ACC112 (cell line): ENCODE results near the gene VSIG8.

Experiments
- H2AFZ ChIP-seq: fragments of 200-600 bp; sonication (generic); one replicate; pipeline ENCODE4 v1.6.0; 2017; ENCODE audit warnings: antibody characterized with exemption, low read length; ENCODE audit not compliant: unreplicated experiment
- H3K27ac ChIP-seq: fragments of 200-600 bp; sonication (generic); 2 replicates; pipeline ENCODE4 v1.5.1; 2014; ENCODE audit warnings: low read depth, mild to moderate bottlenecking, antibody characterized with exemption, low read length, moderate library complexity
- H3K27me3 ChIP-seq: fragments of 200-600 bp; sonication (generic); 2 replicates; pipeline ENCODE4 v1.6.1; 2014; ENCODE audit warnings: mild to moderate bottlenecking, antibody characterized with exemption, low read length, moderate library complexity, mixed read lengths; ENCODE audit not compliant: insufficient read depth
- H3K36me3 ChIP-seq: fragments of 200-600 bp; sonication (generic); 2 replicates; pipeline ENCODE4 v1.6.1; 2016; ENCODE audit warnings: mild to moderate bottlenecking, antibody characterized with exemption, low read length, moderate library complexity, mixed read lengths; ENCODE audit not compliant: insufficient read depth
- H3K4me1 ChIP-seq: fragments of 200-600 bp; sonication (generic); one replicate; pipeline ENCODE4 v1.6.1; 2016; ENCODE audit warnings: low read length, mixed read lengths; ENCODE audit not compliant: insufficient read depth, unreplicated experiment, control insufficient read depth
- H3K4me3 ChIP-seq: fragments of 200-600 bp; sonication (generic); 2 replicates; pipeline ENCODE4 v1.5.1; 2014; ENCODE audit warnings: mild to moderate bottlenecking, low read depth, low read length
- H3K79me2 ChIP-seq: fragments of 200-600 bp; sonication (generic); one replicate; pipeline ENCODE4 v1.6.0; 2016; ENCODE audit warnings: low read length; ENCODE audit not compliant: control insufficient read depth, unreplicated experiment, insufficient read depth

VSIG8 gene

DNA sequence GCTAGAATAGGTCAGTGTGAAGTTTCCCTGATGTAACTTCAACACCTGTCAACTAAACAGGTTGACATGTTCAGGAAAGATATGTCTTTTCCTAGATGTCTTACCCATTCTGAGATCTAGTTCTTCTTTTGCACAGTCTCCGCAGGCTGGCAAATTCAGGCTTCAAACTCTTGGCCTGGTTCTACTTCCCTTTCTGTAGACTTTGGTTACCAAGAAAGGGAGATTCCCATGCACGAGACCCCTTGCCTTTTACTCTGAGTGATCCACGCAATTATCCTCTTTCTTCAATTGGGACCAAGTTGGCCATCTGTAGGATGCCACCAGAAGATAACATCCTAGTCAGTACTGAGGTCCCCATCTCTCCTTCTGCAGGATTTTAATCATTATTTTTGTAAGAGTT, 35.5 kb upstream of the VSIG8 start:
- H3K79me2 ChIP-seq, result no peaks in the 10 kb centered on the region
- no peaks in the 10 kb centered on the region for H3K36me3 ChIP-seq
- H3K4me1 ChIP-seq, result peaks cover 10% of the 10 kb centered on the region
- H3K4me3 ChIP-seq, result no peak overlapping the region
- no peaks in the 10 kb centered on the region for H3K27me3 ChIP-seq
- H2AFZ ChIP-seq, result no peak overlapping the region
- no peak overlapping the region for H3K27ac ChIP-seq

DNA sequence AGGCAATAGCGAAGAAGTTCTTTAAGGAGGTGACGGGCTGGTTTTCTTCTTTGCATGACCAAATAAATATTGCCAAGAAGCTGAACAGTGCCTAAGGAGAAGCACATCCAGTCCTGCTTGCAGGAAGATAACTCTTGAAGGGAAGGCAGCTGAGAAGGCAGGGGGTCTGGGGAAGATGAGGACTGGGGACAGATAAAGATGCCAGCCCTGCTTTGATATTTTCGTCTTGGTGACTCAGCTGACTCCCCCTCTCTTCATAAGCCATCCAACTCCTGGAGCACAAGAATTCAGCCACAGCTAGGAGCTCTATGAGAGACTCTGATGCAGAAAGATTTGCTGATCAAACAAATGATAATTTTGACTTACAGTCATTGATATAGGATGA, 34.1 kb upstream of the VSIG8 start:
- Histone ChIP-seq H3K4me3 (no peak overlapping the region), H3K36me3 (no peaks in the 10 kb centered on the region), H2AFZ (no peak overlapping the region), H3K27me3 (no peaks in the 10 kb centered on the region), H3K4me1 (peaks cover 10% of the 10 kb centered on the region), H3K79me2 (no peaks in the 10 kb centered on the region), H3K27ac (no peak overlapping the region)

DNA sequence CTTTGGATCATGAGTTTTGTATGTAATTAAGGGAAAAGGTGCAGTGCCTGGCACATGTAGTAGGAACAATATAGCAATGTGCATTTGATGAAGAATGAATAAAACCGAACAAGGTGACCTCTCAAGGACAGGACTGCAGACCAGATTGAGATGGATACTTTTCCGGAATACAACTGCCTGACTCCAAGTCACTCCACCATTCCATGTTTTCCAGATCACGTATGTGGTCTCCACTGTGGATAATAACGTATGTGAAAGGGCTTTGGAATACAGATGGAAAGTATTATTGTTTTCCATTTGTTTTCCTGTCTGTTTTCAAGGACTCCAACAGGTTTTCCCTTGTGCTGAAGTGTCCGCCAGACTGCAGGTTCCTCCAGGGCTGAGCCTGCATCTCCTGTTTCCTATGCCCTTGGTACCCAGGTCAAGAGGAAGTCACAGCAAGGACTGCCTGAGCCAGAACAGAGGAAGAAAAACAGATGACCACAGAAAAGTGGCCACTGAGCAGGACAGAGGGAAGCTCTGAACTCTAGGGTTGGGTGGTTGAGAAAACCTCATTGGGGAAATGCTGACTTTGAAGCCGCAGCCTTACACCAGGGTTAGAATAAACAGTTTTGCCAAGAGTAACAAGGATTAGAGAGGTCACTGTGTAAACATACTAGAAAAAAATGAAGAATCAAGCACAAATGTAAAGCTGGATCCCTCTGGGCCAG, 33.5 kb upstream of the VSIG8 start:
- no peak overlapping the region for H3K27ac ChIP-seq
- H3K4me1 ChIP-seq, result peaks cover 15% of the 10 kb centered on the region
- no peaks in the 10 kb centered on the region for H3K27me3 ChIP-seq
- no peak overlapping the region for H3K4me3 ChIP-seq
- no peak overlapping the region for H2AFZ ChIP-seq
- no peaks in the 10 kb centered on the region for H3K36me3 ChIP-seq
- no peaks in the 10 kb centered on the region for H3K79me2 ChIP-seq

DNA sequence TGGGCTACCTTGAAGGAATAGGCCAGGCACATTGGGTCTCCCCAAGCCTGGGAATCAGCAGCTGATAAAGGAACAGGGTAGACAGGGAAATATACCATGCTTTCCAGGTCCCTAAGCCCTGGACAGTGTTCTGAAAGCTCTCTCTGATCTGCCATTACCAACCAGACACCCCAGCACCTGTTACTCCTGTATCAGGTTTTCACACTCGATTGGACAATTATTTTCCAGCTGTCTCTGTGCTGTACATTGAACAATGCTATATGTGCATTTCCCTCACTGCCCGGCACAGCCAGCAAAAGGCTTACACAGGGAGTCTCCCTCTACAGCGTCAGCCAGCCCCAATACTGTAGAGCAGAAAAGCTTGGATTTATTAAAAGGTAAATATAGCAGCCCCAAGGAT, 32.8 kb upstream of the VSIG8 start:
- H3K27me3 ChIP-seq, result no peaks in the 10 kb centered on the region
- no peak overlapping the region for H2AFZ ChIP-seq
- H3K79me2 ChIP-seq, result no peaks in the 10 kb centered on the region
- H3K4me3 ChIP-seq, result no peak overlapping the region
- peaks cover 14% of the 10 kb centered on the region for H3K4me1 ChIP-seq
- no peak overlapping the region for H3K27ac ChIP-seq
- no peaks in the 10 kb centered on the region for H3K36me3 ChIP-seq

DNA sequence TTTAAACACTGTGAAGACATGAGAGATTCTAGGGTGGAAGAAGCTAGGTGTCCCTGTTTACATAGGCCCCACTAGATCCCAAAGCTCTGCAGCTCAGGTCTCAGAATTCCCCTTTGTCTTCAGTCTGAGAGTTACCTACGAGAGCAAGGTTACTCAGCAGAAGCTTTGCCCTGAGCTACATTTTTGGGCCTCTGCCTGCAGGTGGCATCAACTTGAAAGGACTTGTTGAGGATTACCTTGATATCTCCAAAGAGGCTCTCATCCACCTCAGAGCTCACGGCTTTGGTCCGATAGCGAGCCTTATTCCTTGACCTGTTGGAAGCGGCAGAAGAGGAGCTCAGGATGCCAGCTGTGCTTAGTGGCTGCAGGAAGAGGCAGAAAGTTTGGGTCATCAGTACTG, 30.5 kb upstream of the VSIG8 start:
- Histone ChIP-seq H3K79me2 (no peaks in the 10 kb centered on the region), H3K27ac (no peak overlapping the region), H3K27me3 (no peaks in the 10 kb centered on the region), H3K4me1 (peaks cover 26% of the 10 kb centered on the region), H2AFZ (no peak overlapping the region), H3K4me3 (no peak overlapping the region), H3K36me3 (no peaks in the 10 kb centered on the region)

DNA sequence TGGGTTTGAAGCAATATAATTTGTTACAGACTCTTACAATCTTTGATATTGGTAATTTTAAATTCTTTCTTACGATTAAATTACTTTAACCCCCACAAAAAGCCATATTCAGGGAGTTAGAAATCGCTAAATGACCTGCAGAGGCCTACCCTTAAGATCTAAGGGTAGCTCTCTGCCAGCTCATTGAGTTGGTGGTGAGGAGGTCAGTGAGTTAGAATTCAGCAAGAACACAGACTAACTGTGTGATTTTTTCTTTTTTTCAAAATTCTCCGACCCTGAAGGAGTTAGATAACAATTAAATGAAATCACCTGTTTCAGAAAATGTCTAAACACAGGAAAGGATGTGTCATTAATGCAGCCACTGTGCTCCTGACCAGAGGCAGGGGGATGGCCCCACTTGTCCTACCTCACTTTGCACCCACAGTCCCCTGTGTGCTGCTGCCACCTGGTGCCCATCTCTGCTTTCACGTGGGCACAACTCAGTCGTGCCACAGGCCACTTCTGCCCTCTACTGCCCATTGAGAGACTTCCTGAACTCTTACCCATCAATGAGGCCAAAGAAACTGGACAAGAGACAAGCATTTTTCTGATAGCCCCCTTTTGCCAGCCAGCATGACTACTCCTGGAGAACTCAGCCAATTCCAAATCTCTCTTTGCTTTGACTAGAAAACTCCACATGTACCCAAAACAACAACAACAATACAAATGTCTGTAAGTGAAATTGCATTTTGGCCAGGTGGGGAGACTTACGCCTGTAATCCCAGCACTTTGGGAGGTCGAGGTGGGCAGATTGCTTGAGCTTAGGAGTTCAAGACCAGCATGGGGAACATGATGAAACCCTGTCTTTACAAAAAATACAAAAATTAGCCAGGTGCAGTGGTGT, 29.1 kb upstream of the VSIG8 start:
- H3K4me1 ChIP-seq, result peaks cover 26% of the 10 kb centered on the region
- no peaks in the 10 kb centered on the region for H3K27me3 ChIP-seq
- H3K27ac ChIP-seq, result peak overlapping the region; percentile 76
- no peak overlapping the region for H3K4me3 ChIP-seq
- no peaks in the 10 kb centered on the region for H3K79me2 ChIP-seq
- H3K36me3 ChIP-seq, result no peaks in the 10 kb centered on the region
- peak overlapping the region; percentile 56 for H2AFZ ChIP-seq

DNA sequence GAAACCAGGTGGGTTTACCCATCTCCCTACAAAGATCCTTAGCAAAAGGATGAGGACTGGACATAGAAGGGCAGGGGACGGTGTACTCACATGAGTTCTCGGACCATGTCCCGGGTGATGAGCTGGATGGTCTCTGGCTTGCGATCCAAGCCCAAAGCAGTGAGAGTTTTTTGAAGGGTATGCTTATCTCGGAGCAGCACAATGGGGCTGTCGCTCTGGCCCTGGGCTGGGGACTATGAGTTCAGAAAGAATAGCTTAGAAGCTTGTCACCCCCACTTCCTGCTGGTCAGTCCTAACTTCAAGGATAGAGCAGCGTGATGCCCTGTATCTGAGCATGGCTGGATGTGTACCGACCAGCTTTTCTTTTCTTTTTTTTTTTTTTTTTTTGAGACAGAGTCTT, 27.9 kb upstream of the VSIG8 start:
- Histone ChIP-seq H3K36me3 (no peaks in the 10 kb centered on the region), H3K4me3 (peak overlapping the region; percentile 42), H3K79me2 (no peaks in the 10 kb centered on the region), H3K27me3 (no peaks in the 10 kb centered on the region), H2AFZ (no peak overlapping the region), H3K4me1 (peaks cover 26% of the 10 kb centered on the region), H3K27ac (peak overlapping the region; percentile 74)

DNA sequence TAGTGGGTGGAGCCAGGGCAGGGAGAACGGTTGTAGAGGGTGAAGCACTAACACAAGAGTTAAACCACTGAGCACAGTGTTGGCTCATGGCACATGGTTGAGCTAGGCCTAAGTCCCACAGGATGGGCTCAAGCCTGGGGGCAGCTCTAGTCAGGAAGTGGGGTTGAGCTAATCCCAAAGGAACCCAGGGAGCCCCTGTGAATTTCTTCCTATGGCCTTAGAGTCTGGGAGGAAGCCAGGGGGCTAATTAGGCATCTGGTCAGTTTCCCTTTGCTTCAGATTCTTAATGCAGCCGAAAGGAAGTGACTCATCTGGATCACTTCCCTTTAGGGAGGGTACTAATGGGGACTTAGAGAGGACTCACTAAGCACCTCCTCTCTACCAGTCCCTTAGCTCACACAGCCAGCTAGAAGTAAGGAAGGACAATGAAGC, 27.4 kb upstream of the VSIG8 start:
- H3K79me2 ChIP-seq, result no peaks in the 10 kb centered on the region
- peak overlapping the region; percentile 42 for H3K4me3 ChIP-seq
- no peaks in the 10 kb centered on the region for H3K36me3 ChIP-seq
- peak overlapping the region; percentile 74 for H3K27ac ChIP-seq
- H3K27me3 ChIP-seq, result no peaks in the 10 kb centered on the region
- H2AFZ ChIP-seq, result no peak overlapping the region
- H3K4me1 ChIP-seq, result peaks cover 26% of the 10 kb centered on the region

DNA sequence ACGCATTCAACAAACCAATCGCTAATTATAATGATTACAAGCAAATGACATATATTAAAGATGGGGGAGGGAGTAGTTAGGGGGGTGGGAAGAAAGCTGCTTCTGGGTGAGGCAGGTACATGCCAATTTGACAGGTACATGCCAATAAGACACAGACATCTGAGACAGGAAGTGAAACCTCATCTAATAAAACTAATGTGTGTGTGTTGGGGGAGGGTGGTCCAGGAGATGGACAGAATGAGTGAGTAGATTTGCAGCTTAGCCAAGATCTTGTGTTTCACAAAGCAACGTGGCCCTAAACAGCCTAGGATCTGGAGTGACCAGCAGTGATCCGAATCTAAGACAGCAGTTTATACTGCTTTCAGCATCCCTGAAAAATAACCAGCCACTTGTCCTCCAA, 26.7 kb upstream of the VSIG8 start:
- Histone ChIP-seq H3K27ac (peak overlapping the region; percentile 74), H3K36me3 (no peaks in the 10 kb centered on the region), H3K4me3 (no peak overlapping the region), H2AFZ (no peak overlapping the region), H3K79me2 (no peaks in the 10 kb centered on the region), H3K4me1 (peaks cover 26% of the 10 kb centered on the region), H3K27me3 (no peaks in the 10 kb centered on the region)

DNA sequence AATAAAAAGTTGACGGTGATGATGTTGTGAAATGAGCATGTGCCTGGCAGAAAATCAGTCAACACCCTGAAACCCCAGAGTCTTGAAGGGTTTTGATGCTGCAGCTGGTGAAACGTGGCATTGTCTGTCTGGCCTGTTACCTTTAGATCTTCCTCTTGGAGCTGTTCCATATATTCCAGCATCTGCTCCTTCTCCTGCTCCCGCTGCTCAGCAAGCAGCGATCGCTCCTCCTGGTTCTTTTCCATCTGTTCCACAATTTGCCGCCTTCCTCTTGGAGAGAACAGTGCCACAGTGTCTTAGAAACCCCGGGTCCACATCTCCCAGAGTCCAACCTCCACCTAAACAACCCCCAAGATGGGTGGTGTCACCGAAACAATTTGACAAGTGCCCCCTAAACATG, 21.8 kb upstream of the VSIG8 start:
- no peak overlapping the region for H3K27ac ChIP-seq
- H3K4me3 ChIP-seq, result no peak overlapping the region
- peaks cover 44% of the 10 kb centered on the region for H3K4me1 ChIP-seq
- H2AFZ ChIP-seq, result no peak overlapping the region
- no peaks in the 10 kb centered on the region for H3K36me3 ChIP-seq
- H3K27me3 ChIP-seq, result no peaks in the 10 kb centered on the region
- H3K79me2 ChIP-seq, result no peaks in the 10 kb centered on the region

DNA sequence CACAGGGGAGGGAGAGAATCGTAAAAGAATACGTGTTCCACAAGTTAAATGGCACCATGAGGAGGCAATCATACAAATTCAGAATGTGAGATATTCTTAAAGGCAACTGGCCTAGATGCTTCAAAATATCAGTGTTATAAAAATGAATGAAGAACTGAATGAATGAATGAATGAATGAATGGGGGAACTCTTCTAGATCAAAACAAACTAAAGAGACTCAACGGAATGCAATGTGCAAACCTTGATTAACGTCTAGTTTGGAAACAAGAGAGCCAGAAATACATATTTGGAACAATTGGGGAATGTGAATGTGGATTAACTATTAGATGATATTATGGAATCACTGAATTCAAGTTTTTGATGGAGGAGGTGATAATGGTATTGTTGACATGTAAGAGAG, 20.7 kb upstream of the VSIG8 start:
- Histone ChIP-seq H3K27ac (peak overlapping the region; percentile 94), H3K4me1 (peaks cover 43% of the 10 kb centered on the region), H3K27me3 (no peaks in the 10 kb centered on the region), H3K4me3 (no peak overlapping the region), H3K36me3 (no peaks in the 10 kb centered on the region), H3K79me2 (no peaks in the 10 kb centered on the region), H2AFZ (no peak overlapping the region)
